OCI-LY7 (cell line): ENCODE measurements around the gene TUBB3.
"Not testable (repeated sequence)": the region's sequence is repeated elsewhere in the genome, so short reads cannot be mapped to it uniquely, and the experiment has no call there.

ENCODE experiments used
- EZH2phosphoT487 ChIP-seq: fragments of 200-600 bp; sonication (generic); IDR thresholded peaks from 2 replicates; pipeline ENCODE4 v1.6.1; 2018; ENCODE audit warnings: low read depth, borderline replicate concordance, mild to moderate bottlenecking, mixed run types, antibody characterized with exemption, low read length, moderate library complexity, mixed read lengths
- TF ChIP-seq, protein P1 (sequence below): fragments of 200-600 bp; sonication (generic); conservative IDR thresholded peaks from 2 replicates; pipeline ENCODE4 v1.5.1; 2014; ENCODE audit warnings: mild to moderate bottlenecking, antibody characterized with exemption, low read length, moderate library complexity, mixed read lengths

DNA sequence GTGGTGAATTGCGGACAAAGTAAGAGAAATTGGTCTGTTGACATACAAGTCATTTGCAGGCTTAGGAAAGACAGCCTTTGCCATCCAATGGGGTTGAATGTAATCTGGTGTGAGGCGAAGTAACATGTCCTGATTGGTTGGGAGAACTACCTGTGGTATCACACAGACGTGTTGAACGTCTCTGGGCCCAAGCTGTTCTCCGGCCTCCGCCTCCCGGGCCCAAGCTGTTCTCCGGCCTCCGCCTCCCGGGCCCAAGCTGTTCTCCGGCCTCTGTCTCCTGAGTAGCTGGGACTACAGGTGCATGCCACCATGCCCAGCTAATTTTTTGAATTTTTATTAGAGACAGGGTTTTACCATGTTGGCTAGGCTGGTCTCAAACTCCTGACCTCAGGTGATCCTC, 44.9 kb downstream of the TUBB3 start:
- TF ChIP-seq, protein P1, sequence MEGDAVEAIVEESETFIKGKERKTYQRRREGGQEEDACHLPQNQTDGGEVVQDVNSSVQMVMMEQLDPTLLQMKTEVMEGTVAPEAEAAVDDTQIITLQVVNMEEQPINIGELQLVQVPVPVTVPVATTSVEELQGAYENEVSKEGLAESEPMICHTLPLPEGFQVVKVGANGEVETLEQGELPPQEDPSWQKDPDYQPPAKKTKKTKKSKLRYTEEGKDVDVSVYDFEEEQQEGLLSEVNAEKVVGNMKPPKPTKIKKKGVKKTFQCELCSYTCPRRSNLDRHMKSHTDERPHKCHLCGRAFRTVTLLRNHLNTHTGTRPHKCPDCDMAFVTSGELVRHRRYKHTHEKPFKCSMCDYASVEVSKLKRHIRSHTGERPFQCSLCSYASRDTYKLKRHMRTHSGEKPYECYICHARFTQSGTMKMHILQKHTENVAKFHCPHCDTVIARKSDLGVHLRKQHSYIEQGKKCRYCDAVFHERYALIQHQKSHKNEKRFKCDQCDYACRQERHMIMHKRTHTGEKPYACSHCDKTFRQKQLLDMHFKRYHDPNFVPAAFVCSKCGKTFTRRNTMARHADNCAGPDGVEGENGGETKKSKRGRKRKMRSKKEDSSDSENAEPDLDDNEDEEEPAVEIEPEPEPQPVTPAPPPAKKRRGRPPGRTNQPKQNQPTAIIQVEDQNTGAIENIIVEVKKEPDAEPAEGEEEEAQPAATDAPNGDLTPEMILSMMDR, result not testable (repeated sequence)
- TF ChIP-seq EZH2phosphoT487, result not testable (repeated sequence)
